ENCODE measurements around the gene SCO1.

DNA sequence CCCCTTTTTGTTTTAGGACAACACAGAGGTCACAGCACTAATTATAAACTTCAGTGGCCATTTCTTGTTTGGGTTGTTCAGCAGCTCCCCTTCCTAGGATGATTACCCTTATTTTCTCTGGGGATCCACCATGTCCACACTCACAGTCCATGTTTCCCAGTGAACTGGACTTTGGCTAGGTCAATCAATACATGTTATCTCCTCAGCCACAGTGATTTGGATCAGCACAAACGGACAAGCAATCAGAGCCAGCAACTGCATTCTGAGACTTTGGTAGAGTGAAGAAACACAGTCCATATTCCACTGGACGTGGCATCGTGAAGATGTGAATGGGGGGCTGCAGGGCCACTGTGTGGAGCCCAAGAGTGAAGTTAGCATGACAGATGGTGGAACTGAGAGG lies 27.9 kb upstream of the SCO1 start:
- TF ChIP-seq POLR2A (IDR thresholded peaks at IDR 0.05) (no peak), CTCF (IDR thresholded peaks at IDR 0.05) (no peak)

Data from transverse colon (tissue), 3 donors.